Epithelial cell of alveolus of lung (primary cell): ENCODE data around the gene FABP7. TPM values are rescaled to one million over a fixed set of nuclear protein-coding genes. Genes with fewer than 3 reads are reported as not detected.

Source experiments
- total RNA-seq: library from RNA; depleted of rRNA; stranded (reverse); fragments of >200 nt; gene quantifications from 2 replicates; pipeline ENCODE4 v1.2.1, GENCODE V29; 2015

FABP7 gene
- total RNA-seq, result 0.16 TPM in 1 of 2 replicates, not detected in the other

DNA sequence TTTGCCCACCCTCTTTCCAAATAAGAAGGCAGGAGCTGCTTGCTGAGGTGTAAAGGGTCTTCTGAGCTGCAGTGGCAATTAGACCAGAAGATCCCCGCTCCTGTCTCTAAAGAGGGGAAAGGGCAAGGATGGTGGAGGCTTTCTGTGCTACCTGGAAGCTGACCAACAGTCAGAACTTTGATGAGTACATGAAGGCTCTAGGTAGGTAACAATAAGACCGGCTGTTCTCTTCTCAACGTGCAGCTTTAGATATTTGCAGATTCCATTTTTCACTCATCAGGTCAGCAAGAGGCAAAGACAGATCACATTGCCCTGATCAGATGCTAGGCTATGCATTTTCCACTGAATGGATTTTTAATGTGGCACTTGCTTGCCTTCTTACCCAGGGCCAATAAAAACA, at the start of gene FABP7:
Gene FABP7, plus strand, starts transcription at position 50 of the 400 bp plus-strand sequence. Its CDS starts 79 bp downstream, at position 129.

GRCh38 chr6:122789182-122790027, 9.9 kb downstream of the FABP7 start, which contains the start of gene SMPDL3A:
Gene SMPDL3A (plus strand): TSS chr6:122789258. CDS start chr6:122789347, 89 bp downstream.

Other genes with a start within 250 kb of the FABP7 start
- gene PKIB, start 169.3 kb upstream of the FABP7 start, total RNA-seq, result 1.9 and 2.6 TPM in 2 replicates
- gene SMPDL3A, start 9.5 kb downstream of the FABP7 start, total RNA-seq, result 9.2 and 42.0 TPM in 2 replicates
- gene CLVS2, start 216.5 kb downstream of the FABP7 start, total RNA-seq, result under 0.01 TPM in 1 of 2 replicates, not detected in the other